ENCODE data around the gene NHSL2. TPM values are rescaled to one million over a fixed set of nuclear protein-coding genes. Genes with fewer than 3 reads are reported as not detected.

NHSL2 gene
- total RNA-seq, 1 donor from 2014 or later, result 57.6 TPM

- Mint-ChIP-seq H3K4me3 (ENCODE audit: unreplicated experiment) (no peak overlapping the region), H3K4me1 (ENCODE audit: unreplicated experiment) (peaks cover 9% of the 10 kb centered on the region), H3K9me3 (ENCODE audit: unreplicated experiment) (no peaks in the 10 kb centered on the region), H3K27me3 (ENCODE audit: unreplicated experiment) (peaks cover 1% of the 10 kb centered on the region), H3K27ac (ENCODE audit: unreplicated experiment) (no peak overlapping the region), H3K36me3 (ENCODE audit: low read depth, unreplicated experiment) (no peaks in the 10 kb centered on the region)
- no peak for TF ChIP-seq CTCF (IDR thresholded peaks at IDR 0.05; ENCODE audit: unreplicated experiment)
- no peak for DNase-seq (ENCODE audit: low spot score)
Measured at GRCh38 chrX:72027024-72027913, 116.6 kb downstream of the NHSL2 start.

GRCh38 chrX:72027914-72028307 is 117.3 kb downstream of the NHSL2 start:
- Mint-ChIP-seq H3K4me1 (ENCODE audit: unreplicated experiment) (peaks cover 9% of the 10 kb centered on the region), H3K9me3 (ENCODE audit: unreplicated experiment) (no peaks in the 10 kb centered on the region), H3K27ac (ENCODE audit: unreplicated experiment) (no peak overlapping the region), H3K4me3 (ENCODE audit: unreplicated experiment) (no peak overlapping the region), H3K27me3 (ENCODE audit: unreplicated experiment) (peaks cover 1% of the 10 kb centered on the region), H3K36me3 (ENCODE audit: low read depth, unreplicated experiment) (no peaks in the 10 kb centered on the region)
- no peak for TF ChIP-seq CTCF (IDR thresholded peaks at IDR 0.05; ENCODE audit: unreplicated experiment)
- no peak for DNase-seq (ENCODE audit: low spot score)

GRCh38 chrX:72028701-72029470 is 118.2 kb downstream of the NHSL2 start:
- TF ChIP-seq CTCF (IDR thresholded peaks at IDR 0.05; ENCODE audit: unreplicated experiment), result no peak
- no peak for DNase-seq (ENCODE audit: low spot score)
- H3K4me3 Mint-ChIP-seq (ENCODE audit: unreplicated experiment), result no peak overlapping the region
- H3K27me3 Mint-ChIP-seq (ENCODE audit: unreplicated experiment), result peaks cover 1% of the 10 kb centered on the region
- H3K27ac Mint-ChIP-seq (ENCODE audit: unreplicated experiment), result no peak overlapping the region
- no peaks in the 10 kb centered on the region for H3K36me3 Mint-ChIP-seq (ENCODE audit: low read depth, unreplicated experiment)
- H3K9me3 Mint-ChIP-seq (ENCODE audit: unreplicated experiment), result no peaks in the 10 kb centered on the region
- peaks cover 8% of the 10 kb centered on the region for H3K4me1 Mint-ChIP-seq (ENCODE audit: unreplicated experiment)

- H3K4me1 Mint-ChIP-seq (ENCODE audit: unreplicated experiment), result peaks cover 8% of the 10 kb centered on the region
- TF ChIP-seq CTCF (IDR thresholded peaks at IDR 0.05; ENCODE audit: unreplicated experiment), result no peak
- no peak for DNase-seq (ENCODE audit: low spot score)
- H3K4me3 Mint-ChIP-seq (ENCODE audit: unreplicated experiment), result no peak overlapping the region
- H3K9me3 Mint-ChIP-seq (ENCODE audit: unreplicated experiment), result no peaks in the 10 kb centered on the region
- H3K27ac Mint-ChIP-seq (ENCODE audit: unreplicated experiment), result no peak overlapping the region
- no peaks in the 10 kb centered on the region for H3K36me3 Mint-ChIP-seq (ENCODE audit: low read depth, unreplicated experiment)
- peaks cover 1% of the 10 kb centered on the region for H3K27me3 Mint-ChIP-seq (ENCODE audit: unreplicated experiment)
Measured at GRCh38 chrX:72029483-72030411, 119.1 kb downstream of the NHSL2 start.

Measured in endothelial cell (in vitro differentiated cells).